ENCODE results near the gene HMGN2.

DNA sequence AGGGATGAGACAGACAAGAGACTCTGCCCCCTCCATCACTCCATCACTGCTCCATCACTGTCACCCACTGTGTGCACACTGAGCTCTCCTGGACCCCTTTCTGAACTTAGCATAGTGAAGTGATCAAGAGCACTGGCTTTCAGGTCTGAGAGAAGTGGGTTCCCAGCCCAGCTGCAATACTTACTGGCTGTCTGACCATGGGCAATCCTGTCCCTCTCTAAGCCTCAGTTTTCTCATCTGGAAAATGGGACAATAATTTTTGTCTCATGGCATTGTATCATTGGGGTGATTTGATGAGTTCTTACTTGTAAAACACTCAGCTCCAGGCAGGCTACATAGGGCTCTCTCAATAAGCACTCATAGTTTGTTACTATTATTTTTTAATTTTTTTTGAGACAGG, 49.8 kb downstream of the HMGN2 start:
- TF ChIP-seq GATA2 (IDR thresholded peaks at IDR 0.05; ENCODE audit: low read depth, low read length) = no peak
- no peak for TF ChIP-seq GATA3 (IDR thresholded peaks at IDR 0.05; ENCODE audit: low read depth, low read length)
